Liver (tissue), 9 donors: Measurements from ENCODE around the gene SPACA9. TPM values are rescaled to one million over a fixed set of nuclear protein-coding genes. Genes with fewer than 3 reads are reported as not detected.

Experiments
- DNase-seq: peaks from one replicate; pipeline ENCODE4 v3.0.0-alpha.2; 2017; ENCODE audit warnings: low spot score
- H3K27ac ChIP-seq, 2 donors: one replicate each; pipeline ENCODE4 v1.7.0; 2013; ENCODE audit warnings: inconsistent platforms in 2 of 2, low read length in 2 of 2, control low read depth in 1 of 2, low read depth in 1 of 2, mild to moderate bottlenecking in 1 of 2
- H3K27me3 ChIP-seq, 4 donors: one replicate each; pipeline versions ENCODE4 v1.6.1 to v1.7.0; 2013; ENCODE audit warnings: low read length in 3 of 4, inconsistent platforms in 1 of 4, mild to moderate bottlenecking in 1 of 4, moderate library complexity in 1 of 4; ENCODE audit not compliant: control insufficient read depth in 4 of 4, insufficient read depth in 4 of 4
- H3K36me3 ChIP-seq, 4 donors: one replicate each; pipeline versions ENCODE4 v1.6.1 to v1.7.0; 2013; ENCODE audit warnings: low read length in 3 of 4, mild to moderate bottlenecking in 3 of 4, low read depth in 1 of 4, moderate library complexity in 1 of 4; ENCODE audit not compliant: control insufficient read depth in 4 of 4, insufficient read depth in 3 of 4
- H3K4me1 ChIP-seq, 4 donors: one replicate each; pipeline versions ENCODE4 v1.6.1 to v1.7.0; 2013; ENCODE audit warnings: low read length in 3 of 4, mild to moderate bottlenecking in 3 of 4, moderate library complexity in 1 of 4; ENCODE audit not compliant: control insufficient read depth in 4 of 4, insufficient read depth in 4 of 4
- H3K4me3 ChIP-seq, 3 donors: one replicate each; pipeline versions ENCODE4 v1.6.1 to v1.7.0; 2013; ENCODE audit warnings: low read length in 3 of 3, control low read depth in 1 of 3, low read depth in 1 of 3, mild to moderate bottlenecking in 1 of 3
- H3K9ac ChIP-seq, 2 donors: one replicate each; pipeline ENCODE4 v1.7.0; 2013; ENCODE audit warnings: low read length in 2 of 2, mild to moderate bottlenecking in 2 of 2, moderate library complexity in 2 of 2, control low read depth in 1 of 2, low read depth in 1 of 2
- H3K9me3 ChIP-seq, 4 donors: one replicate each; pipeline versions ENCODE4 v1.6.1 to v1.7.0; 2013; ENCODE audit warnings: low read length in 3 of 4; ENCODE audit not compliant: control insufficient read depth in 4 of 4
- HNF4A ChIP-seq, 2 donors: conservative IDR thresholded peaks; 2 replicates each; pipeline ENCODE4 v1.6.1; 2016; ENCODE audit warnings: antibody characterized with exemption in 2 of 2, mild to moderate bottlenecking in 2 of 2
- HNF4G ChIP-seq: IDR thresholded peaks from 2 replicates; pipeline ENCODE4 v1.6.1; 2016; ENCODE audit warnings: antibody characterized with exemption
- RXRA ChIP-seq, 2 donors: IDR thresholded peaks; 2 replicates each; pipeline ENCODE4 v1.6.1; 2017 to 2018; ENCODE audit warnings: antibody characterized with exemption in 2 of 2, mild to moderate bottlenecking in 1 of 2
- WGBS: extraction: QIAGEN DNeasy Blood & Tissue Kit; methylation state at CpG from one replicate; pipeline ENCODE4 v1.1.7; 2013; 5-methylcytosine and 5-hydroxymethylcytosine counted together
- polyA plus RNA-seq, 2 donors: library from polyadenylated mRNA; stranded (reverse) in 1 of 2; unstranded in 1 of 2; fragments of 200-250 nt in 1 of 2; fragments of >200 nt in 1 of 2; fragmentation: Nextera tagmentation in 1 of 2; extraction: Ambion mirVana in 1 of 2; gene quantifications; one replicate each; pipeline versions ENCODE4 v1.2.1 to v1.2.3, GENCODE V29; 2013 to 2015
- total RNA-seq, 2 donors: library from RNA; depleted of rRNA; stranded (reverse); fragments of >200 nt; gene quantifications; one replicate each; pipeline ENCODE4 v1.2.3, GENCODE V29; 2014
- TF ChIP-seq, protein P1 (sequence below): fragments of 150-350 bp; IDR thresholded peaks from 2 replicates; pipeline ENCODE4 v1.5.1; 2017; ENCODE audit warnings: improper control_type of control experiment, low read depth, low read length; ENCODE audit not compliant: missing input control
- TF ChIP-seq, protein P2 (sequence below): IDR thresholded peaks from 2 replicates; pipeline ENCODE4 v1.6.1; 2016; ENCODE audit warnings: antibody characterized with exemption, mild to moderate bottlenecking
- TF ChIP-seq, protein P3 (sequence below): IDR thresholded peaks from 2 replicates; pipeline ENCODE4 v1.6.1; 2016; ENCODE audit warnings: antibody characterized with exemption
- donor health status: healthy.
- donor health status: healthy.
- donor health status: healthy.
- donor health status: healthy.
- donor health status: healthy.

SPACA9 gene
- total and polyA plus RNA-seq, 4 donors, result 0.67 to 1.3 (median 0.98) TPM

DNA sequence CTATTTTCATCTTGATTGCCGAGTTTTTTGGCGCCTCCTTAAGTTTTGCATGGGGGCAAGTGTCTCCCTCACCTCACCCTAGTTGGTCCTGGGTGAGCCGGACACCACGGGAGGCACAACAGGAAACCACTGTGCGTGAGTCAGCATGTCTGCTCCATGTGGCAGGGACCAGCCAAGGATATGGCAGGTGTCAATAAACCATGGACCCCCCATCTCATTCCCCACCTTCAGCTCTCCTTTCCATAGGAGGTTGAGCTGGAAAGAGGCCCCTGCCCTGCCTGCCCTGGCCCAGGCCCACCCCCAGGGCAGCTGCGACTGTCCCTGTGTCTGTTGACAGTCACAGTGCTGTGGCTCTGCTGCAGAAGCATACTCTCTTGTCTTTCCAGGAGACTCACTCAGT lies 3.1 kb downstream of the SPACA9 start:
- Histone ChIP-seq H3K27me3 (no peaks in the 10 kb centered on the region), H3K36me3 (no peaks in the 10 kb centered on the region), H3K9ac (no peak overlapping the region), H3K27ac (no peak overlapping the region), H3K4me3 (no peak overlapping the region), H3K4me1 (peaks cover 0 to 13% (median 2%) of the 10 kb centered on the region in 4 donors), H3K9me3 (no peaks in the 10 kb centered on the region)
- WGBS, result 78% methylated on average over 6 of the region's 6 CpGs
- TF ChIP-seq RXRA (IDR thresholded peaks at IDR 0.05) (no peak), HNF4A (conservative IDR thresholded peaks at IDR 0.05) (no peak)
- TF ChIP-seq, protein P1, sequence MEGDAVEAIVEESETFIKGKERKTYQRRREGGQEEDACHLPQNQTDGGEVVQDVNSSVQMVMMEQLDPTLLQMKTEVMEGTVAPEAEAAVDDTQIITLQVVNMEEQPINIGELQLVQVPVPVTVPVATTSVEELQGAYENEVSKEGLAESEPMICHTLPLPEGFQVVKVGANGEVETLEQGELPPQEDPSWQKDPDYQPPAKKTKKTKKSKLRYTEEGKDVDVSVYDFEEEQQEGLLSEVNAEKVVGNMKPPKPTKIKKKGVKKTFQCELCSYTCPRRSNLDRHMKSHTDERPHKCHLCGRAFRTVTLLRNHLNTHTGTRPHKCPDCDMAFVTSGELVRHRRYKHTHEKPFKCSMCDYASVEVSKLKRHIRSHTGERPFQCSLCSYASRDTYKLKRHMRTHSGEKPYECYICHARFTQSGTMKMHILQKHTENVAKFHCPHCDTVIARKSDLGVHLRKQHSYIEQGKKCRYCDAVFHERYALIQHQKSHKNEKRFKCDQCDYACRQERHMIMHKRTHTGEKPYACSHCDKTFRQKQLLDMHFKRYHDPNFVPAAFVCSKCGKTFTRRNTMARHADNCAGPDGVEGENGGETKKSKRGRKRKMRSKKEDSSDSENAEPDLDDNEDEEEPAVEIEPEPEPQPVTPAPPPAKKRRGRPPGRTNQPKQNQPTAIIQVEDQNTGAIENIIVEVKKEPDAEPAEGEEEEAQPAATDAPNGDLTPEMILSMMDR, result no peak
- TF ChIP-seq, protein P2, sequence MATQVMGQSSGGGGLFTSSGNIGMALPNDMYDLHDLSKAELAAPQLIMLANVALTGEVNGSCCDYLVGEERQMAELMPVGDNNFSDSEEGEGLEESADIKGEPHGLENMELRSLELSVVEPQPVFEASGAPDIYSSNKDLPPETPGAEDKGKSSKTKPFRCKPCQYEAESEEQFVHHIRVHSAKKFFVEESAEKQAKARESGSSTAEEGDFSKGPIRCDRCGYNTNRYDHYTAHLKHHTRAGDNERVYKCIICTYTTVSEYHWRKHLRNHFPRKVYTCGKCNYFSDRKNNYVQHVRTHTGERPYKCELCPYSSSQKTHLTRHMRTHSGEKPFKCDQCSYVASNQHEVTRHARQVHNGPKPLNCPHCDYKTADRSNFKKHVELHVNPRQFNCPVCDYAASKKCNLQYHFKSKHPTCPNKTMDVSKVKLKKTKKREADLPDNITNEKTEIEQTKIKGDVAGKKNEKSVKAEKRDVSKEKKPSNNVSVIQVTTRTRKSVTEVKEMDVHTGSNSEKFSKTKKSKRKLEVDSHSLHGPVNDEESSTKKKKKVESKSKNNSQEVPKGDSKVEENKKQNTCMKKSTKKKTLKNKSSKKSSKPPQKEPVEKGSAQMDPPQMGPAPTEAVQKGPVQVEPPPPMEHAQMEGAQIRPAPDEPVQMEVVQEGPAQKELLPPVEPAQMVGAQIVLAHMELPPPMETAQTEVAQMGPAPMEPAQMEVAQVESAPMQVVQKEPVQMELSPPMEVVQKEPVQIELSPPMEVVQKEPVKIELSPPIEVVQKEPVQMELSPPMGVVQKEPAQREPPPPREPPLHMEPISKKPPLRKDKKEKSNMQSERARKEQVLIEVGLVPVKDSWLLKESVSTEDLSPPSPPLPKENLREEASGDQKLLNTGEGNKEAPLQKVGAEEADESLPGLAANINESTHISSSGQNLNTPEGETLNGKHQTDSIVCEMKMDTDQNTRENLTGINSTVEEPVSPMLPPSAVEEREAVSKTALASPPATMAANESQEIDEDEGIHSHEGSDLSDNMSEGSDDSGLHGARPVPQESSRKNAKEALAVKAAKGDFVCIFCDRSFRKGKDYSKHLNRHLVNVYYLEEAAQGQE, result no peak
- TF ChIP-seq, protein P3, sequence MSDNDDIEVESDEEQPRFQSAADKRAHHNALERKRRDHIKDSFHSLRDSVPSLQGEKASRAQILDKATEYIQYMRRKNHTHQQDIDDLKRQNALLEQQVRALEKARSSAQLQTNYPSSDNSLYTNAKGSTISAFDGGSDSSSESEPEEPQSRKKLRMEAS, result no peak
- DNase-seq, result no peak

DNA sequence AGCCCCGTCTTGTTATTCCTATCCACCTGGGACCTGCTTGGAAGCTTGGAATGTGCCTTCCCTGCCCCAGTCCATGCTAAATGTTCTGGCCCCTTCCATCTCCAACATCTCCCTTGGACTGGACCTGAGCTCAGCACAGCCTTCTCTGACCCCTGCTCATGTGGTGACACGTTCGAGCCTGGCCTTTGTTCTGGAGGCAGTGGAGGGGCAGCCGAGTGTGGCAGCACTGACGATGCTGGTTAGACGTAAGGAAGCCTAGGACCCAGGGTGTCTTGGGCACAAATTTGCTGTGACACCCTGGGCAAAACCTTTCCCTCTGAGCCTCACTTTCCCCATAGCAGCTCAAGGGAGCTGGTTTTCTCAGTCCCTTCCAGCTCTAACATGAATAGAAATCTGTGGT lies 3.9 kb downstream of the SPACA9 start:
- DNase-seq, result no peak
- H3K36me3 ChIP-seq, result no peaks in the 10 kb centered on the region
- H3K9me3 ChIP-seq, result no peaks in the 10 kb centered on the region
- H3K27ac ChIP-seq, result no peak overlapping the region
- no peak overlapping the region for H3K9ac ChIP-seq
- H3K27me3 ChIP-seq, result no peaks in the 10 kb centered on the region
- no peak overlapping the region for H3K4me3 ChIP-seq
- no peak for TF ChIP-seq HNF4G
- TF ChIP-seq, protein P1, result no peak
- no peak for TF ChIP-seq HNF4A (conservative IDR thresholded peaks at IDR 0.05)
- TF ChIP-seq, protein P2, result no peak
- TF ChIP-seq, protein P3, result no peak
- peaks cover 0 to 12% (median 2%) of the 10 kb centered on the region in 4 donors for H3K4me1 ChIP-seq
- WGBS, result 86% methylated on average over 6 of the region's 6 CpGs
